Keratinocyte (primary cell): ENCODE measurements around the gene PTPRR. TPM values are rescaled to one million over a fixed set of nuclear protein-coding genes. Genes with fewer than 3 reads are reported as not detected.

ENCODE experiments used
- DNase-seq: peaks from one replicate; pipeline ENCODE4 v3.0.0-alpha.2; 2011; ENCODE audit warnings: low read depth, missing footprints, low spot score
- FAIRE-seq: peaks from 2 replicates; lab custom pipeline; 2011; peaks lifted over from hg19 to GRCh38; lab: Jason Lieb, UNC
- H2AFZ ChIP-seq: 2 replicates; pipeline ENCODE4 v1.6.0; 2012; ENCODE audit warnings: low read length, control low read depth, inconsistent platforms; ENCODE audit not compliant: control insufficient read depth
- H3K27ac ChIP-seq: 2 replicates; pipeline ENCODE4 v1.5.1; 2011; ENCODE audit warnings: low read length; ENCODE audit not compliant: control insufficient read depth, insufficient read depth
- H3K27me3 ChIP-seq: 3 replicates; pipeline ENCODE4 v1.6.0; 2011; ENCODE audit warnings: low read length; ENCODE audit not compliant: control insufficient read depth, insufficient read depth; ENCODE audit errors: extremely low read depth
- H3K36me3 ChIP-seq, 2 experiments: 2 replicates in 1 of 2; 3 replicates in 1 of 2; pipeline ENCODE4 v1.5.1; 2011; ENCODE audit warnings: low read length in 2 of 2, mild to moderate bottlenecking in 1 of 2; ENCODE audit not compliant: control insufficient read depth in 2 of 2, insufficient read depth in 2 of 2; ENCODE audit errors: extremely low read depth in 1 of 2
- H3K4me1 ChIP-seq: 3 replicates; pipeline ENCODE4 v1.5.1; 2011; ENCODE audit warnings: low read length; ENCODE audit not compliant: control insufficient read depth, insufficient read depth; ENCODE audit errors: extremely low read depth
- H3K4me2 ChIP-seq: 3 replicates; pipeline ENCODE4 v1.6.0; 2011; ENCODE audit warnings: low read depth, low read length; ENCODE audit not compliant: control insufficient read depth, insufficient read depth; ENCODE audit errors: extremely low read depth
- H3K4me3 ChIP-seq, 3 experiments: fragments of 200-600 bp in 1 of 3; sonication (generic) in 1 of 3; 2 replicates in 2 of 3; 3 replicates in 1 of 3; pipeline ENCODE4 v1.5.1; 2011 to 2016; ENCODE audit warnings: low read length in 3 of 3, mild to moderate bottlenecking in 3 of 3, control low read depth in 2 of 3, inconsistent platforms in 1 of 3, low read depth in 1 of 3, mixed read lengths in 1 of 3, mixed run types in 1 of 3, moderate library complexity in 1 of 3; ENCODE audit not compliant: control insufficient read depth in 2 of 3, insufficient read depth in 2 of 3; ENCODE audit errors: extremely low read depth in 1 of 3
- H3K79me2 ChIP-seq: 2 replicates; pipeline ENCODE4 v1.6.0; 2012; ENCODE audit warnings: low read length; ENCODE audit not compliant: control insufficient read depth, insufficient read depth
- H3K9ac ChIP-seq: 3 replicates; pipeline ENCODE4 v1.6.0; 2011; ENCODE audit warnings: low read length; ENCODE audit not compliant: control insufficient read depth, insufficient read depth; ENCODE audit errors: extremely low read depth
- H3K9me1 ChIP-seq: 3 replicates; pipeline ENCODE4 v1.6.0; 2011; ENCODE audit warnings: low read length; ENCODE audit not compliant: control insufficient read depth, insufficient read depth; ENCODE audit errors: extremely low read depth
- H3K9me3 ChIP-seq: 2 replicates; pipeline ENCODE4 v1.5.1; 2012; ENCODE audit warnings: low read depth, low read length; ENCODE audit not compliant: control insufficient read depth
- H4K20me1 ChIP-seq: 3 replicates; pipeline ENCODE4 v1.6.0; 2011; ENCODE audit warnings: low read length; ENCODE audit not compliant: control insufficient read depth, insufficient read depth; ENCODE audit errors: extremely low read depth
- CTCF ChIP-seq, 3 experiments: IDR thresholded peaks in 1 of 3; conservative IDR thresholded peaks in 1 of 3; optimal IDR thresholded peaks in 1 of 3; 2 replicates in 2 of 3; 3 replicates in 1 of 3; pipeline versions ENCODE3 to v1.5.1; 2011; ENCODE audit warnings: low read length in 3 of 3, mild to moderate bottlenecking in 3 of 3, moderate library complexity in 2 of 3, control low read depth in 1 of 3, inconsistent platforms in 1 of 3; ENCODE audit not compliant: insufficient read depth in 2 of 3; ENCODE audit errors: extremely low read depth in 1 of 3
- EZH2 ChIP-seq: IDR thresholded peaks from one replicate; pipeline ENCODE4 v1.6.1; 2012; ENCODE audit warnings: inconsistent platforms, mild to moderate bottlenecking, low read length, moderate library complexity
- dilution Hi-C: fragments of 300-500 bp; cut with MboI; formaldehyde crosslinking; loops from one replicate; pipeline ENCODE4 v1.7.0; 2020; ENCODE audit warnings: low sequenced_read_pairs; ENCODE audit not compliant: extremely low pct_ligation_motif_present
- polyA plus RNA-seq, 5 experiments: library from polyadenylated mRNA; depleted of rRNA in 3 of 5; stranded (reverse) in 3 of 5; stranded (forward) in 1 of 5; unstranded in 1 of 5; fragments of >200 nt; gene quantifications; 1 replicate in 1 of 5; 2 replicates in 3 of 5; 3 replicates in 1 of 5; pipeline versions ENCODE4 v1.2.1 to v1.2.3, GENCODE V29; 2011 to 2012; ENCODE audit warnings: missing spikeins in 2 of 5, low read depth in 1 of 5, low replicate concordance in 1 of 5

The PTPRR gene
- polyA plus RNA-seq, 1 donor (not counting 4 experiments of a cell fraction or from before 2014, with no cell fraction given): 3.1 TPM

GRCh38 chr12:70919597-70920035, 922 bp downstream of the PTPRR start:
- Histone ChIP-seq H3K27me3 (peaks cover 16% of the 10 kb centered on the region), H3K4me3 (no peak overlapping the region), H2AFZ (no peak overlapping the region), H3K9me1 (no peaks in the 10 kb centered on the region), H3K4me1 (no peaks in the 10 kb centered on the region), H3K27ac (no peak overlapping the region), H3K36me3 (no peaks in the 10 kb centered on the region), H3K4me2 (no peak overlapping the region), H4K20me1 (no peaks in the 10 kb centered on the region), H3K9ac (no peak overlapping the region), H3K9me3 (no peaks in the 10 kb centered on the region), H3K79me2 (no peaks in the 10 kb centered on the region)
- FAIRE-seq (no peak), DNase-seq (no peak)
- dilution Hi-C loops: no loop called here
- TF ChIP-seq EZH2 (no peak), CTCF (optimal IDR thresholded peaks at IDR 0.05 in 1 of 3, IDR thresholded peaks at IDR 0.05 in 1 of 3, conservative IDR thresholded peaks at IDR 0.05 in 1 of 3; ENCODE audit: extremely low read depth in 1 of 3, insufficient read depth in 2 of 3, low read length in 3 of 3) (no peak)

- H3K4me1 ChIP-seq: no peaks in the 10 kb centered on the region
- no peak for TF ChIP-seq CTCF (optimal IDR thresholded peaks at IDR 0.05 in 1 of 3, IDR thresholded peaks at IDR 0.05 in 1 of 3, conservative IDR thresholded peaks at IDR 0.05 in 1 of 3; ENCODE audit: extremely low read depth in 1 of 3, insufficient read depth in 2 of 3, low read length in 3 of 3)
- no peak for TF ChIP-seq EZH2
- no peak overlapping the region for H2AFZ ChIP-seq
- no peak overlapping the region for H3K4me2 ChIP-seq
- FAIRE-seq (no peak), DNase-seq (no peak)
- no peaks in the 10 kb centered on the region for H3K9me1 ChIP-seq
- H3K9ac ChIP-seq: no peak overlapping the region
- H3K9me3 ChIP-seq: no peaks in the 10 kb centered on the region
- no peaks in the 10 kb centered on the region for H4K20me1 ChIP-seq
- H3K4me3 ChIP-seq: no peak overlapping the region
- H3K36me3 ChIP-seq: no peaks in the 10 kb centered on the region
- H3K27ac ChIP-seq: no peak overlapping the region
- H3K27me3 ChIP-seq: peaks cover 16% of the 10 kb centered on the region
- H3K79me2 ChIP-seq: no peaks in the 10 kb centered on the region
- dilution Hi-C loops: no loop called here
Measured at GRCh38 chr12:70919176-70919575, 1.4 kb downstream of the PTPRR start.
